ENCODE results near the gene ALPG. TPM values are rescaled to one million over a fixed set of nuclear protein-coding genes. Genes with fewer than 3 reads are reported as not detected.
"Not testable (repeated sequence)": the region's sequence is repeated elsewhere in the genome, so short reads cannot be mapped to it uniquely, and the experiment has no call there.

Gene ALPG
- total RNA-seq, 3 donors from 2014 or later (not counting 1 experiment from before 2014, with no cell fraction given): not detected

- Histone ChIP-seq H3K4me1 (ENCODE audit: control insufficient read depth, insufficient read depth, low read length) (no peaks in the 10 kb centered on the region), H3K27ac (ENCODE audit: low read length) (no peak overlapping the region), H3K4me3 (ENCODE audit: low read length) (no peak overlapping the region), H3K9me3 (ENCODE audit: control insufficient read depth, insufficient read depth, low read length) (no peaks in the 10 kb centered on the region), H3K36me3 (ENCODE audit: control insufficient read depth, insufficient read depth, low read length) (no peaks in the 10 kb centered on the region), H3K27me3 (ENCODE audit: control insufficient read depth, insufficient read depth, low read length) (no peaks in the 10 kb centered on the region)
- H3K27me3 Mint-ChIP-seq (ENCODE audit: low read depth in 2 of 2): peaks cover 0 to 5% of the 10 kb centered on the region in 2 donors
- no peaks in the 10 kb centered on the region for H3K9me3 Mint-ChIP-seq
- intact Hi-C loops (cut with micrococcal nuclease): no loop called here
- peak in 1 of 3 donors; percentile 19 for ATAC-seq
- no peak overlapping the region for H3K27ac Mint-ChIP-seq
- TF ChIP-seq CTCF (IDR thresholded peaks at IDR 0.05): no peak
- H3K36me3 Mint-ChIP-seq: no peaks in the 10 kb centered on the region
- WGBS (ENCODE audit: insufficient coverage): 80% methylated on average over 16 of the region's 17 CpGs
- H3K4me3 Mint-ChIP-seq: no peak overlapping the region
- no peak for DNase-seq
- no peaks in the 10 kb centered on the region for H3K4me1 Mint-ChIP-seq
These were observed 28.6 kb upstream of the ALPG start for GRCh38 chr2:232377841-232378734.

- H3K27ac ChIP-seq (ENCODE audit: low read length); H3K27ac Mint-ChIP-seq; H3K4me1 Mint-ChIP-seq; H3K36me3 ChIP-seq (ENCODE audit: control insufficient read depth, insufficient read depth, low read length); ATAC-seq; intact Hi-C loops (cut with micrococcal nuclease); H3K9me3 ChIP-seq (ENCODE audit: control insufficient read depth, insufficient read depth, low read length); H3K9me3 Mint-ChIP-seq; H3K27me3 ChIP-seq (ENCODE audit: control insufficient read depth, insufficient read depth, low read length); H3K4me3 ChIP-seq (ENCODE audit: low read length); H3K36me3 Mint-ChIP-seq; H3K27me3 Mint-ChIP-seq (ENCODE audit: low read depth in 2 of 2); H3K4me1 ChIP-seq (ENCODE audit: control insufficient read depth, insufficient read depth, low read length); DNase-seq; H3K4me3 Mint-ChIP-seq: not testable (repeated sequence)
- 94% methylated on average over 11 of the region's 12 CpGs for WGBS (ENCODE audit: insufficient coverage)
These were observed 27.9 kb upstream of the ALPG start, which contains the start of gene ALPP for GRCh38 chr2:232378735-232379151. Gene ALPP (plus strand): TSS chr2:232378751. CDS start chr2:232378803, 52 bp downstream.

GRCh38 chr2:232379610-232380590 lies 26.7 kb upstream of the ALPG start:
- ATAC-seq; DNase-seq; H3K27me3 ChIP-seq (ENCODE audit: control insufficient read depth, insufficient read depth, low read length); H3K9me3 ChIP-seq (ENCODE audit: control insufficient read depth, insufficient read depth, low read length); H3K36me3 ChIP-seq (ENCODE audit: control insufficient read depth, insufficient read depth, low read length); H3K4me1 Mint-ChIP-seq; H3K27me3 Mint-ChIP-seq (ENCODE audit: low read depth in 2 of 2); H3K27ac Mint-ChIP-seq; H3K4me3 Mint-ChIP-seq; H3K4me3 ChIP-seq (ENCODE audit: low read length); H3K9me3 Mint-ChIP-seq; H3K4me1 ChIP-seq (ENCODE audit: control insufficient read depth, insufficient read depth, low read length); H3K36me3 Mint-ChIP-seq; intact Hi-C loops (cut with micrococcal nuclease); H3K27ac ChIP-seq (ENCODE audit: low read length): not testable (repeated sequence)
- 90% methylated on average over 34 of the region's 41 CpGs for WGBS (ENCODE audit: insufficient coverage)

DNA sequence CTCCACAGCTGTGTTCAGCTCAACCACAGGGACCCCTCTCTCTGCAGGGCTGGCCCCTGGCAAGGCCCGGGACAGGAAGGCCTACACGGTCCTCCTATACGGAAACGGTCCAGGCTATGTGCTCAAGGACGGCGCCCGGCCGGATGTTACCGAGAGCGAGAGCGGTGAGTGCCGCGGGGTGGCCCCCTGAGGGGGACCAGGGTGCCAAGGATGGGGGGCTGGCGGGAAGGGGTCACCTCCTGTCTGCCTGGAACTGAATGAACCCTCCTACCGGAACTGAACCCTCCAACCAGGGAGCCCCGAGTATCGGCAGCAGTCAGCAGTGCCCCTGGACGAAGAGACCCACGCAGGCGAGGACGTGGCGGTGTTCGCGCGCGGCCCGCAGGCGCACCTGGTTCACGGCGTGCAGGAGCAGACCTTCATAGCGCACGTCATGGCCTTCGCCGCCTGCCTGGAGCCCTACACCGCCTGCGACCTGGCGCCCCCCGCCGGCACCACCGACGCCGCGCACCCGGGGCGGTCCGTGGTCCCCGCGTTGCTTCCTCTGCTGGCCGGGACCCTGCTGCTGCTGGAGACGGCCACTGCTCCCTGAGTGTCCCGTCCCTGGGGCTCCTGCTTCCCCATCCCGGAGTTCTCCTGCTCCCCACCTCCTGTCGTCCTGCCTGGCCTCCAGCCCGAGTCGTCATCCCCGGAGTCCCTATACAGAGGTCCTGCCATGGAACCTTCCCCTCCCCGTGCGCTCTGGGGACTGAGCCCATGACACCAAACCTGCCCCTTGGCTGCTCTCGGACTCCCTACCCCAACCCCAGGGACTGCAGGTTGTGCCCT lies 25.2 kb upstream of the ALPG start:
- H3K27ac ChIP-seq (ENCODE audit: low read length); H3K9me3 ChIP-seq (ENCODE audit: control insufficient read depth, insufficient read depth, low read length); H3K27me3 ChIP-seq (ENCODE audit: control insufficient read depth, insufficient read depth, low read length); DNase-seq; H3K9me3 Mint-ChIP-seq; H3K36me3 Mint-ChIP-seq; H3K4me1 Mint-ChIP-seq; H3K27ac Mint-ChIP-seq; H3K4me1 ChIP-seq (ENCODE audit: control insufficient read depth, insufficient read depth, low read length); H3K4me3 ChIP-seq (ENCODE audit: low read length); intact Hi-C loops (cut with micrococcal nuclease); H3K36me3 ChIP-seq (ENCODE audit: control insufficient read depth, insufficient read depth, low read length): not testable (repeated sequence)
- H3K27me3 Mint-ChIP-seq (ENCODE audit: low read depth in 2 of 2): peaks cover 12 to 21% of the 10 kb centered on the region in 2 donors
- peak overlapping the region; percentile 40 for H3K4me3 Mint-ChIP-seq
- ATAC-seq: peak; percentile 44 to 72 (median 51)
- 30% methylated on average over 54 of the region's 59 CpGs for WGBS (ENCODE audit: insufficient coverage)
